CD14-positive monocyte (primary cell): ENCODE results near the gene HOXD10. TPM values are rescaled to one million over a fixed set of nuclear protein-coding genes. Genes with fewer than 3 reads are reported as not detected.

ENCODE experiments used
- DNase-seq, 3 donors: peaks; one replicate each; pipeline ENCODE4 v3.0.0-alpha.2; 2011 to 2022
- H2AFZ ChIP-seq: 2 replicates; pipeline ENCODE4 v1.6.0; 2012; ENCODE audit warnings: mild to moderate bottlenecking, low read depth, low read length, inconsistent platforms; ENCODE audit not compliant: insufficient read depth, poor library complexity, severe bottlenecking
- H3K27ac ChIP-seq, 2 donors: 1 replicate in 1 of 2; 2 replicates in 1 of 2; pipeline ENCODE4 v1.5.1; 2012 to 2013; ENCODE audit warnings: low read length in 2 of 2, control low read depth in 1 of 2, inconsistent platforms in 1 of 2, low read depth in 1 of 2, mild to moderate bottlenecking in 1 of 2
- H3K27me3 ChIP-seq, 2 donors: one replicate each; pipeline versions ENCODE4 v1.6.0 to v1.6.1; 2011 to 2013; ENCODE audit warnings: low read length in 2 of 2; ENCODE audit not compliant: control insufficient read depth in 2 of 2, insufficient read depth in 2 of 2
- H3K36me3 ChIP-seq, 2 donors: replicated peaks in 1 of 2; 1 replicate in 1 of 2; 2 replicates in 1 of 2; pipeline versions ENCODE4 v1.5.1 to v1.6.1; 2012 to 2013; ENCODE audit warnings: low read length in 2 of 2, control low read depth in 1 of 2, inconsistent platforms in 1 of 2, mild to moderate bottlenecking in 1 of 2; ENCODE audit not compliant: insufficient read depth in 2 of 2, control insufficient read depth in 1 of 2
- H3K4me1 ChIP-seq, 2 donors: 1 replicate in 1 of 2; 2 replicates in 1 of 2; pipeline versions ENCODE4 v1.5.1 to v1.6.1; 2012 to 2013; ENCODE audit warnings: low read length in 2 of 2, control low read depth in 1 of 2, inconsistent platforms in 1 of 2, mild to moderate bottlenecking in 1 of 2, moderate library complexity in 1 of 2; ENCODE audit not compliant: insufficient read depth in 2 of 2, control insufficient read depth in 1 of 2
- H3K4me2 ChIP-seq: replicated peaks from 2 replicates; pipeline ENCODE3; 2012; ENCODE audit warnings: low read length, moderate library complexity, mild to moderate bottlenecking; ENCODE audit not compliant: poor library complexity, severe bottlenecking; ENCODE audit errors: extremely low read depth
- H3K4me3 ChIP-seq, 3 experiments: fragments of 200-600 bp in 1 of 3; sonication (generic) in 1 of 3; replicated peaks in 1 of 3; 1 replicate in 2 of 3; 2 replicates in 1 of 3; pipeline ENCODE4 v1.5.1; 2011 to 2013; ENCODE audit warnings: low read length in 3 of 3, mild to moderate bottlenecking in 3 of 3, control low read depth in 2 of 3, low read depth in 2 of 3, inconsistent platforms in 1 of 3, moderate library complexity in 1 of 3
- H3K79me2 ChIP-seq: 2 replicates; pipeline ENCODE4 v1.6.0; 2012; ENCODE audit warnings: mild to moderate bottlenecking, control low read depth, inconsistent platforms, low read length, moderate library complexity; ENCODE audit not compliant: insufficient read depth
- H3K9ac ChIP-seq: 2 replicates; pipeline ENCODE4 v1.6.0; 2017; ENCODE audit warnings: low read length, mild to moderate bottlenecking; ENCODE audit not compliant: insufficient read depth, poor library complexity, severe bottlenecking
- H3K9me3 ChIP-seq, 2 donors: replicated peaks in 1 of 2; 1 replicate in 1 of 2; 2 replicates in 1 of 2; pipeline versions ENCODE4 v1.5.1 to v1.6.1; 2012 to 2013; ENCODE audit warnings: low read length in 2 of 2, control low read depth in 1 of 2; ENCODE audit not compliant: control insufficient read depth in 1 of 2, insufficient read depth in 1 of 2
- H4K20me1 ChIP-seq: 2 replicates; pipeline ENCODE4 v1.6.0; 2012; ENCODE audit warnings: mild to moderate bottlenecking, low read length, control low read depth, moderate library complexity; ENCODE audit not compliant: insufficient read depth
- H3K27ac Mint-ChIP-seq, 7 donors: one replicate each; pipeline ENCODE4 v1.8.0; 2020; ENCODE audit warnings: mild to moderate bottlenecking in 7 of 7, mixed read lengths in 7 of 7, moderate library complexity in 6 of 7, inconsistent platforms in 2 of 7
- H3K27me3 Mint-ChIP-seq, 3 donors: one replicate each; pipeline ENCODE4 v1.8.0; 2021 to 2022; ENCODE audit warnings: low read depth in 3 of 3, mild to moderate bottlenecking in 3 of 3, mixed read lengths in 3 of 3, moderate library complexity in 3 of 3, inconsistent platforms in 1 of 3
- H3K36me3 Mint-ChIP-seq, 2 donors: one replicate each; pipeline ENCODE4 v1.8.0; 2020; ENCODE audit warnings: mixed read lengths in 2 of 2, inconsistent platforms in 1 of 2, mild to moderate bottlenecking in 1 of 2
- H3K4me1 Mint-ChIP-seq: one replicate; pipeline ENCODE4 v1.8.0; 2020; ENCODE audit warnings: mild to moderate bottlenecking, mixed read lengths
- H3K4me3 Mint-ChIP-seq, 2 donors: one replicate each; pipeline ENCODE4 v1.8.0; 2020; ENCODE audit warnings: mild to moderate bottlenecking in 2 of 2, mixed read lengths in 2 of 2, moderate library complexity in 1 of 2
- H3K9me3 Mint-ChIP-seq, 7 donors: one replicate each; pipeline ENCODE4 v1.8.0; 2020 to 2022; ENCODE audit warnings: mixed read lengths in 7 of 7, mild to moderate bottlenecking in 6 of 7, moderate library complexity in 6 of 7, inconsistent platforms in 2 of 7
- WGBS: methylation state at CpG from one replicate; pipeline ENCODE4 v1.1.5; 2013; ENCODE audit warnings: missing lambda C conversion rate; ENCODE audit not compliant: insufficient coverage; 5-methylcytosine and 5-hydroxymethylcytosine counted together
- intact Hi-C, 2 donors: fragments of 100-400 bp; cut with micrococcal nuclease; formaldehyde crosslinking; loops; one replicate each; pipeline versions ENCODE4 v1.15.0 to v1.15.1; 2023
- polyA plus RNA-seq, 3 donors: library from polyadenylated mRNA; depleted of rRNA in 1 of 3; unstranded in 2 of 3; stranded (reverse) in 1 of 3; fragments of 300-500 nt in 2 of 3; fragments of >200 nt in 1 of 3; fragmentation: Illumina TruSeq in 2 of 3; gene quantifications; 1 replicate in 2 of 3; 2 replicates in 1 of 3; pipeline ENCODE4 v1.2.3, GENCODE V29; 2012 to 2021
- TF ChIP-seq, protein P1 (sequence below): fragments of 200-600 bp; IDR thresholded peaks from one replicate; pipeline ENCODE4 v1.8.0; 2022; ENCODE audit warnings: antibody characterized with exemption, mild to moderate bottlenecking

Gene HOXD10
- polyA plus RNA-seq, 3 donors: not detected

DNA sequence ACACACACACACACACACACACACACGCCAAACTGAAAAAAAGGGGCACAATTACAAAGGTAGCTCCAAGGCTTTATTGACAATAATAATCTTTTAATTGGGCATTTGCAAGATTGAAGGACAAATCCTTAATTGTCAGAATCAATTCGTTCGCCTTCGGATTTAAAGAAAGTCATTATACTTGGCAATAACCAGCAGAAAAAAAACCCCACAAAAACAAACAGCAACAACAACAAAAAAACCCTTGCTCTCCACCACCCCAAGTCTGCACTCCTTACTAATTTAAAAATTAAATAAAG, 11.1 kb downstream of the HOXD10 start:
- Histone ChIP-seq H3K4me2 (no peak overlapping the region), H3K79me2 (no peaks in the 10 kb centered on the region), H3K4me1 (peaks cover 10 to 33% of the 10 kb centered on the region in 2 donors), H3K9ac (no peak overlapping the region), H2AFZ (no peak overlapping the region), H3K9me3 (peaks cover 0 to 58% of the 10 kb centered on the region in 2 donors), H3K27me3 (peaks cover 88 to 91% of the 10 kb centered on the region in 2 donors), H3K36me3 (no peaks in the 10 kb centered on the region), H3K4me3 (no peak overlapping the region), H3K27ac (no peak overlapping the region), H4K20me1 (no peaks in the 10 kb centered on the region)
- Mint-ChIP-seq H3K4me3 (peak overlapping the region in 1 of 2 donors; percentile 61), H3K36me3 (peaks cover 0 to 20% of the 10 kb centered on the region in 2 donors), H3K9me3 (peaks cover 0 to 36% (median 17%) of the 10 kb centered on the region in 7 donors), H3K27me3 (peaks cover 91 to 98% (median 91%) of the 10 kb centered on the region in 3 donors), H3K27ac (no peak overlapping the region), H3K4me1 (peaks cover 35% of the 10 kb centered on the region)
- TF ChIP-seq, protein P1, sequence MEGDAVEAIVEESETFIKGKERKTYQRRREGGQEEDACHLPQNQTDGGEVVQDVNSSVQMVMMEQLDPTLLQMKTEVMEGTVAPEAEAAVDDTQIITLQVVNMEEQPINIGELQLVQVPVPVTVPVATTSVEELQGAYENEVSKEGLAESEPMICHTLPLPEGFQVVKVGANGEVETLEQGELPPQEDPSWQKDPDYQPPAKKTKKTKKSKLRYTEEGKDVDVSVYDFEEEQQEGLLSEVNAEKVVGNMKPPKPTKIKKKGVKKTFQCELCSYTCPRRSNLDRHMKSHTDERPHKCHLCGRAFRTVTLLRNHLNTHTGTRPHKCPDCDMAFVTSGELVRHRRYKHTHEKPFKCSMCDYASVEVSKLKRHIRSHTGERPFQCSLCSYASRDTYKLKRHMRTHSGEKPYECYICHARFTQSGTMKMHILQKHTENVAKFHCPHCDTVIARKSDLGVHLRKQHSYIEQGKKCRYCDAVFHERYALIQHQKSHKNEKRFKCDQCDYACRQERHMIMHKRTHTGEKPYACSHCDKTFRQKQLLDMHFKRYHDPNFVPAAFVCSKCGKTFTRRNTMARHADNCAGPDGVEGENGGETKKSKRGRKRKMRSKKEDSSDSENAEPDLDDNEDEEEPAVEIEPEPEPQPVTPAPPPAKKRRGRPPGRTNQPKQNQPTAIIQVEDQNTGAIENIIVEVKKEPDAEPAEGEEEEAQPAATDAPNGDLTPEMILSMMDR: no peak
- DNase-seq: no peak
- intact Hi-C loops: loop anchor here (2.0 to 5.0 kb wide), 4 partner anchors 329 to 1020 kb away; no protein-coding TSS in a partner anchor
- WGBS: 20% methylated on average over 2 of the region's 4 CpGs

GRCh38 chr2:176128172-176128981, 11.8 kb downstream of the HOXD10 start:
- Histone ChIP-seq H3K9ac (no peak overlapping the region), H3K4me3 (peak overlapping the region in 1 of 3 experiments; percentile 50), H3K36me3 (no peaks in the 10 kb centered on the region), H3K4me2 (no peak overlapping the region), H4K20me1 (no peaks in the 10 kb centered on the region), H3K27me3 (peaks cover 92 to 94% of the 10 kb centered on the region in 2 donors), H3K9me3 (peaks cover 0 to 56% of the 10 kb centered on the region in 2 donors), H3K4me1 (peaks cover 10 to 28% of the 10 kb centered on the region in 2 donors), H2AFZ (no peak overlapping the region), H3K27ac (no peak overlapping the region), H3K79me2 (no peaks in the 10 kb centered on the region)
- TF ChIP-seq, protein P1: no peak
- Mint-ChIP-seq H3K27ac (no peak overlapping the region), H3K36me3 (peaks cover 0 to 20% of the 10 kb centered on the region in 2 donors), H3K4me1 (peaks cover 33% of the 10 kb centered on the region), H3K9me3 (peaks cover 0 to 38% (median 17%) of the 10 kb centered on the region in 7 donors), H3K4me3 (peak overlapping the region in 1 of 2 donors; percentile 61), H3K27me3 (peaks cover 93 to 98% (median 93%) of the 10 kb centered on the region in 3 donors)
- WGBS: 9% methylated on average over 21 of the region's 49 CpGs
- intact Hi-C loops: loop anchor here (5.0 kb wide), 2 partner anchors 524 to 1019 kb away; no protein-coding TSS in a partner anchor
- no peak for DNase-seq
